SK-N-SH (cell line): ENCODE measurements around the gene CCNO. TPM values are rescaled to one million over a fixed set of nuclear protein-coding genes. Genes with fewer than 3 reads are reported as not detected.

Source experiments
- CTCF ChIA-PET: fragments of 300-600, 350-600 bp; formaldehyde crosslinking; extraction: SDS; loops from one replicate; lab custom pipeline; 2021; lab: Yijun Ruan, JAX
- POLR2A ChIA-PET: fragments of 350-600 bp; sonication (Branson Sonifier 250); formaldehyde crosslinking; extraction: SDS; loops from one replicate; lab custom pipeline; 2020; ENCODE audit warnings: antibody characterized with exemption, inconsistent platforms; lab: Yijun Ruan, JAX
- DNase-seq: peaks from one replicate; pipeline ENCODE4 v3.0.0; 2012
- H2AFZ ChIP-seq: fragments of 200-600 bp; sonication (generic); 2 replicates; pipeline ENCODE4 v1.8.1; 2016; ENCODE audit warnings: antibody characterized with exemption, mild to moderate bottlenecking, low read depth
- H3F3A ChIP-seq: fragments of 200-600 bp; sonication (generic); replicated peaks from 2 replicates; pipeline ENCODE3; 2016; ENCODE audit warnings: antibody characterized with exemption, mild to moderate bottlenecking; ENCODE audit not compliant: insufficient read depth
- H3K27ac ChIP-seq, 2 experiments: fragments of 200-500 bp in 1 of 2; fragments of 200-600 bp in 1 of 2; sonication (Bioruptor generic) in 1 of 2; sonication (generic), shearing (Covaris generic) in 1 of 2; 2 replicates each; pipeline versions ENCODE4 v1.5.1 to v1.6.1; 2014 to 2016; ENCODE audit warnings: low read depth in 2 of 2, inconsistent platforms in 1 of 2, low read length in 1 of 2, mild to moderate bottlenecking in 1 of 2, mixed read lengths in 1 of 2
- H3K27me3 ChIP-seq: fragments of 200-600 bp; sonication (generic), shearing (Covaris generic); 2 replicates; pipeline ENCODE4 v1.6.1; 2016; ENCODE audit warnings: mixed run types; ENCODE audit not compliant: insufficient read depth
- H3K36me3 ChIP-seq, 2 experiments: fragments of 200-500 bp in 1 of 2; fragments of 200-600 bp in 1 of 2; sonication (Bioruptor generic) in 1 of 2; sonication (generic) in 1 of 2; replicated peaks in 1 of 2; 2 replicates each; pipeline versions ENCODE3 to v1.5.1; 2014 to 2016; ENCODE audit warnings: low read length in 1 of 2, mild to moderate bottlenecking in 1 of 2; ENCODE audit not compliant: insufficient read depth in 2 of 2, control insufficient read depth in 1 of 2
- H3K4me1 ChIP-seq, 2 experiments: fragments of 200-500 bp in 1 of 2; fragments of 200-600 bp in 1 of 2; sonication (Bioruptor generic) in 1 of 2; sonication (generic), shearing (Covaris generic) in 1 of 2; 2 replicates each; pipeline versions ENCODE4 v1.5.1 to v1.6.1; 2014 to 2016; ENCODE audit warnings: low read depth in 1 of 2, low read length in 1 of 2, mixed run types in 1 of 2; ENCODE audit not compliant: insufficient read depth in 2 of 2, control insufficient read depth in 1 of 2
- H3K4me2 ChIP-seq: fragments of 200-600 bp; sonication (generic), shearing (Covaris generic); 2 replicates; pipeline ENCODE4 v1.6.1; 2017; ENCODE audit warnings: mixed run types
- H3K4me3 ChIP-seq, 2 experiments: fragments of 200-500 bp in 1 of 2; fragments of 200-600 bp in 1 of 2; sonication (Bioruptor generic) in 1 of 2; sonication (generic), shearing (Covaris generic) in 1 of 2; 2 replicates each; pipeline versions ENCODE4 v1.5.1 to v1.8.1; 2014 to 2016; ENCODE audit warnings: low read depth in 2 of 2, inconsistent platforms in 1 of 2, low read length in 1 of 2, mild to moderate bottlenecking in 1 of 2, mixed read lengths in 1 of 2, moderate library complexity in 1 of 2
- H3K79me2 ChIP-seq: fragments of 200-600 bp; sonication (generic); 2 replicates; pipeline ENCODE4 v1.8.1; 2017; ENCODE audit warnings: mild to moderate bottlenecking; ENCODE audit not compliant: insufficient read depth
- H3K9ac ChIP-seq: fragments of 200-600 bp; sonication (generic); 2 replicates; pipeline ENCODE4 v1.6.1; 2017; ENCODE audit warnings: mixed run types
- H3K9me2 ChIP-seq: fragments of 200-600 bp; sonication (generic); 2 replicates; pipeline ENCODE4 v1.6.1; 2017; ENCODE audit warnings: mixed run types
- H3K9me3 ChIP-seq: fragments of 200-600 bp; sonication (generic); 2 replicates; pipeline ENCODE4 v1.6.1; 2017; ENCODE audit warnings: mixed run types, mild to moderate bottlenecking, moderate library complexity
- H4K20me1 ChIP-seq: fragments of 200-600 bp; sonication (generic); 2 replicates; pipeline ENCODE4 v1.6.1; 2017; ENCODE audit warnings: mild to moderate bottlenecking, mixed run types; ENCODE audit not compliant: insufficient read depth
- CHD2 ChIP-seq: fragments of 150-350 bp; IDR thresholded peaks from 2 replicates; pipeline ENCODE4 v1.6.1; 2018; ENCODE audit warnings: low read length; ENCODE audit not compliant: partially characterized antibody
- ELF1 ChIP-seq: IDR thresholded peaks from 2 replicates; pipeline ENCODE4 v1.4.0; 2012
- EZH2phosphoT487 ChIP-seq: fragments of 200-600 bp; sonication (generic); IDR thresholded peaks from 2 replicates; pipeline ENCODE4 v1.6.1; 2017; ENCODE audit warnings: low read depth, mixed run types, mild to moderate bottlenecking, antibody characterized with exemption, moderate library complexity, borderline replicate concordance
- FOSL2 ChIP-seq: IDR thresholded peaks from 2 replicates; pipeline ENCODE4 v1.4.0; 2012; ENCODE audit warnings: low read depth, mild to moderate bottlenecking, moderate library complexity, borderline replicate concordance
- GABPA ChIP-seq: IDR thresholded peaks from 2 replicates; pipeline ENCODE4 v1.4.0; 2012; ENCODE audit warnings: low read depth, mild to moderate bottlenecking
- GATA2 ChIP-seq: sonication (generic); formaldehyde crosslinking; IDR thresholded peaks from 2 replicates; pipeline ENCODE4 v1.5.0; 2020; ENCODE audit warnings: mild to moderate bottlenecking, missing genetic modification reagents
- JUND ChIP-seq: IDR thresholded peaks from 2 replicates; pipeline ENCODE4 v1.4.0; 2012
- MAX ChIP-seq: IDR thresholded peaks from 2 replicates; pipeline ENCODE4 v1.4.0; 2012; ENCODE audit warnings: low read depth
- MEF2A ChIP-seq: IDR thresholded peaks from 2 replicates; pipeline ENCODE4 v1.4.0; 2012; ENCODE audit warnings: low read depth, borderline replicate concordance
- MXI1 ChIP-seq: IDR thresholded peaks from 2 replicates; pipeline ENCODE4 v1.6.1; 2012; ENCODE audit warnings: mild to moderate bottlenecking, low read depth, low read length, improper control_type of control experiment
- NFIC ChIP-seq: IDR thresholded peaks from 2 replicates; pipeline ENCODE4 v1.4.0; 2012; ENCODE audit warnings: borderline replicate concordance
- RCOR1 ChIP-seq: fragments of 150-350 bp; IDR thresholded peaks from 2 replicates; pipeline ENCODE4 v1.6.1; 2017; ENCODE audit warnings: antibody characterized with exemption, low read length
- RXRA ChIP-seq: IDR thresholded peaks from 2 replicates; pipeline ENCODE4 v1.4.0; 2012; ENCODE audit warnings: low read depth, mild to moderate bottlenecking, borderline replicate concordance
- SIN3A ChIP-seq: IDR thresholded peaks from 2 replicates; pipeline ENCODE4 v1.6.1; 2012; ENCODE audit warnings: low read depth, mild to moderate bottlenecking, low read length, moderate library complexity, borderline replicate concordance
- SMC3 ChIP-seq: IDR thresholded peaks from 2 replicates; pipeline ENCODE4 v1.6.1; 2012; ENCODE audit warnings: low read depth, low read length, improper control_type of control experiment
- YY1 ChIP-seq: IDR thresholded peaks from 2 replicates; pipeline ENCODE4 v1.4.0; 2012; ENCODE audit warnings: low read depth, mild to moderate bottlenecking
- ZBTB33 ChIP-seq: IDR thresholded peaks from 2 replicates; pipeline ENCODE4 v1.4.0; 2012; ENCODE audit warnings: low read depth, borderline replicate concordance
- WGBS: methylation state at CpG from one replicate; pipeline ENCODE4 v1.1.6; 2017; ENCODE audit warnings: low lambda C conversion rate; 5-methylcytosine and 5-hydroxymethylcytosine counted together
- polyA plus RNA-seq, 3 experiments: library from polyadenylated mRNA; depleted of rRNA; stranded (reverse); fragments of >200 nt; gene quantifications; 2 replicates each; pipeline ENCODE4 v1.2.3, GENCODE V29; 2012
- TF ChIP-seq, protein P1 (sequence below): fragments of 200-600 bp; sonication (generic); IDR thresholded peaks from 2 replicates; pipeline ENCODE4 v1.6.1; 2017; ENCODE audit warnings: antibody characterized with exemption, mild to moderate bottlenecking, moderate library complexity

CCNO gene
- polyA plus RNA-seq, 1 of the 3 experiments (the other 2 are of a cell fraction), result not detected

DNA sequence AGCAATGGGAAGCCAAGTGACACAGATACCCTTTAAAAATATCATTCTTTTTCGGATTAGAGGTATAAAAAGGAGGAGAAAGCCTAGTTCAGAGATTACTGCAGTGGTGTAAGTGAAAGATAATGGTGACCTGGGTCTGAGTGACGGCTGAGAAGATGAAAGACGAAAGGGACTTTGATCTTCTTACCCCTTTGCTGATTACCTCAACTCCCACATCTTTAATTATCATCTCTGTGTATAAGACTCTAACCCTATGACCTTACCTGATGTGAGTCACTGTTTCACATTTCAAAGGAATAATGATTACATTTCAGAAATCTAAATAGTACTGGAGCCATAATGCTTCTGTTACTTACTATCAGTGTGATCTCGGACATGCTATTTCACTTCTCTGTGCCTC lies 21.4 kb upstream of the CCNO start:
- no peak for DNase-seq
- Histone ChIP-seq H3F3A (peaks cover 4% of the 10 kb centered on the region), H3K4me3 (no peak overlapping the region), H2AFZ (no peak overlapping the region), H3K79me2 (no peaks in the 10 kb centered on the region), H3K27ac (no peak overlapping the region), H3K27me3 (no peaks in the 10 kb centered on the region), H3K4me2 (no peak overlapping the region), H3K36me3 (peaks cover 44 to 49% of the 10 kb centered on the region in 2 experiments), H4K20me1 (no peaks in the 10 kb centered on the region), H3K4me1 (no peaks in the 10 kb centered on the region), H3K9me3 (no peaks in the 10 kb centered on the region), H3K9ac (no peak overlapping the region), H3K9me2 (no peaks in the 10 kb centered on the region)
- CTCF ChIA-PET, result interaction anchor here (1.0 kb wide), 1 partner anchor 29 kb away, joined by 4 read pairs; no protein-coding TSS in a partner anchor
- POLR2A ChIA-PET, result no interaction called here
- TF ChIP-seq GABPA, result no peak
- TF ChIP-seq SIN3A, result no peak
- TF ChIP-seq GATA2 (CRISPR knock-in tag), result no peak
- no peak for TF ChIP-seq MEF2A
- TF ChIP-seq ZBTB33, result no peak
- no peak for TF ChIP-seq EZH2phosphoT487
- TF ChIP-seq CHD2, result no peak
- no peak for TF ChIP-seq SMC3
- TF ChIP-seq, protein P1, sequence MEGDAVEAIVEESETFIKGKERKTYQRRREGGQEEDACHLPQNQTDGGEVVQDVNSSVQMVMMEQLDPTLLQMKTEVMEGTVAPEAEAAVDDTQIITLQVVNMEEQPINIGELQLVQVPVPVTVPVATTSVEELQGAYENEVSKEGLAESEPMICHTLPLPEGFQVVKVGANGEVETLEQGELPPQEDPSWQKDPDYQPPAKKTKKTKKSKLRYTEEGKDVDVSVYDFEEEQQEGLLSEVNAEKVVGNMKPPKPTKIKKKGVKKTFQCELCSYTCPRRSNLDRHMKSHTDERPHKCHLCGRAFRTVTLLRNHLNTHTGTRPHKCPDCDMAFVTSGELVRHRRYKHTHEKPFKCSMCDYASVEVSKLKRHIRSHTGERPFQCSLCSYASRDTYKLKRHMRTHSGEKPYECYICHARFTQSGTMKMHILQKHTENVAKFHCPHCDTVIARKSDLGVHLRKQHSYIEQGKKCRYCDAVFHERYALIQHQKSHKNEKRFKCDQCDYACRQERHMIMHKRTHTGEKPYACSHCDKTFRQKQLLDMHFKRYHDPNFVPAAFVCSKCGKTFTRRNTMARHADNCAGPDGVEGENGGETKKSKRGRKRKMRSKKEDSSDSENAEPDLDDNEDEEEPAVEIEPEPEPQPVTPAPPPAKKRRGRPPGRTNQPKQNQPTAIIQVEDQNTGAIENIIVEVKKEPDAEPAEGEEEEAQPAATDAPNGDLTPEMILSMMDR, result no peak
- WGBS, result 95% methylated on average over 4 of the region's 4 CpGs

DNA sequence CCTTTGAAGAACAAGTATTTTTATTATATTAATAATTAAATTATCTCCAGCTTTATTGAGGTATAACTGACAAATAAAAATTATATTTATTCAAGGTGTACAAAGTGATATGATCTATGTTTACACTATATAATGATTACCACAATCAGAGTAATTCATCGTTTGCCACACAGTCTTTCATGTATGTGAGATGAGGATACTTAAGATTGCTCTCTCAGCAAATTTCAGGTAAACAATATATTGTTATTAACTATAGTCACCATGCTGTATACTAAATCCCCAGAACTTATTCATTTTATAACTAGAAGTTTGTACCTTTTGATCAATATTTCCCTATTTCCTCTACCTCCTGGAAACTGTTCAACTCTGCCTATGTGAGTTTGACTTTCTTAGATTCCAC lies 16.7 kb upstream of the CCNO start:
- ChIA-PET CTCF (no interaction called here), POLR2A (no interaction called here)
- H3K9me2 ChIP-seq, result no peaks in the 10 kb centered on the region
- H3K4me3 ChIP-seq, result no peak overlapping the region
- no peaks in the 10 kb centered on the region for H3F3A ChIP-seq
- no peaks in the 10 kb centered on the region for H3K79me2 ChIP-seq
- 0 out of 2 replicates have a peak, but pooled peaks cover 3% of the 10 kb centered on the region for H3K9me3 ChIP-seq
- no peaks in the 10 kb centered on the region for H4K20me1 ChIP-seq
- no peak overlapping the region for H3K9ac ChIP-seq
- no peak for DNase-seq
- peaks cover 4 to 7% of the 10 kb centered on the region in 2 experiments for H3K36me3 ChIP-seq
- H2AFZ ChIP-seq, result no peak overlapping the region
- TF ChIP-seq ELF1 (no peak), CHD2 (no peak), NFIC (no peak), RXRA (no peak), MAX (no peak), YY1 (no peak), FOSL2 (no peak), JUND (no peak), RCOR1 (no peak), MXI1 (no peak)
- TF ChIP-seq, all 33 proteins: peak for 0
- Histone ChIP-seq H3K27me3 (no peaks in the 10 kb centered on the region; the same call in 1 of the 2 replicates), H3K4me2 (no peak overlapping the region), H3K27ac (no peak overlapping the region), H3K4me1 (no peaks in the 10 kb centered on the region)
- WGBS, result 40% methylated on average over 1 of the region's 1 CpG
